ENCODE data around the gene FOXN3. TPM values are rescaled to one million over a fixed set of nuclear protein-coding genes. Genes with fewer than 3 reads are reported as not detected.

Gene FOXN3
- total and polyA plus RNA-seq, 3 experiments from 2014 or later = 73.9 to 136 (median 74.8) TPM

DNA sequence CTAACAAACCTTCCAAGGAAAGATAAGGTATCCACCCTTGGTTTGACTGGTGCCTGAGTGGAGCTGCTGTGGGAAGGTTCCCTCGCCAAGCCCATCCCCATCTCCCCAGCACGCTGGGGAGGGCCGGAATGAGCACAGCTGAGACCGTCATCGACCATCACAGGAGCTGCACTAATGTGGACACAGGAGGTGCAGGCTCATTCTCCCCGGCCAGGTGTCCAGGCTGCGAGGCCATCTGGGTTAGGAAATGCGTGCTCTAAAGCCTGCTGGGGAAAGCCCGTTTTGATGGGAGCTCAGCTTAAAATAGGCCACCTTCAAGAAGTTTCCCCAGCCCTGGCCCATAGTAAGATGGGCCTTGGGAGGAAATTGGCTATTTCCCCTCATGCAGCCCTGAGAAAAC is 35.2 kb upstream of the FOXN3 start:
- ChIA-PET POLR2A (no interaction called here), CTCF (no interaction called here)
- H3K4me3 Mint-ChIP-seq = no peak overlapping the region

DNA sequence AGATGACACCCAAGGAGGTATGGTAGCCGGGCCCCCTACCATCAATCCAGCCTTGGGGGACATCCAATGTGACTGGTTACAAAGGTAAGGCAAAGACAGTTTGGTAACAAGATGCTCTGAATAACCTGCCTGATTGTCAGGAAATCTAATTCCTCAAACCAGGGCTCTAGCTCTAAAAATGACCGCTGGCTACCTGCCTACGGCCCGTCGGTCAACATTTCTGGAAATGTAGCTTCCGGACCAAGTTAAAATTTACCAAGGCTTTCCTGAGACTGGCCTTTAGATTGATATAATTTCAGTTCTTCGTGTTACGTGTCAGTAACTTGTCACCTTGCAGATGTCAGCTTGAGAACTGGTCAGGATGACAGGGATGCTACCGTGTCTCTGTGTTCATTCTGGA is 34.2 kb upstream of the FOXN3 start:
- Mint-ChIP-seq H3K4me3 (no peak overlapping the region), H3K4me1 (peaks cover 30 to 56% (median 48%) of the 10 kb centered on the region in 3 donors), H3K9me3 (no peaks in the 10 kb centered on the region), H3K27me3 (no peaks in the 10 kb centered on the region), H3K36me3 (peaks cover 5 to 35% (median 8%) of the 10 kb centered on the region in 3 donors), H3K27ac (peak overlapping the region in 2 of 8 donors; percentile 32 to 36)
- Histone ChIP-seq H3K27ac (ENCODE audit: low read depth, low read length) (no peak overlapping the region), H3K36me3 (ENCODE audit: insufficient read depth, low read length) (no peaks in the 10 kb centered on the region), H3K27me3 (ENCODE audit: insufficient read depth, low read length, poor library complexity, severe bottlenecking) (no peaks in the 10 kb centered on the region), H3K4me1 (ENCODE audit: insufficient read depth, low read length) (peaks cover 13% of the 10 kb centered on the region), H3K9me3 (ENCODE audit: low read length) (no peaks in the 10 kb centered on the region), H3K4me3 (ENCODE audit: low read length) (no peak overlapping the region)
- DNase-seq = no peak
- ChIA-PET POLR2A (interaction anchor here (0.5 to 0.7 kb wide), 2 partner anchors 15 to 20 kb away, joined by 3 read pairs; no protein-coding TSS in a partner anchor), CTCF (no interaction called here)

More for the DNA sequence above, 35.2 kb upstream of the FOXN3 start:
- Mint-ChIP-seq H3K27ac (no peak overlapping the region), H3K4me1 (peaks cover 32 to 57% (median 52%) of the 10 kb centered on the region in 3 donors), H3K9me3 (no peaks in the 10 kb centered on the region), H3K27me3 (no peaks in the 10 kb centered on the region), H3K36me3 (peaks cover 3 to 34% (median 8%) of the 10 kb centered on the region in 3 donors)
- H3K27me3 ChIP-seq (ENCODE audit: insufficient read depth, low read length, poor library complexity, severe bottlenecking) = no peaks in the 10 kb centered on the region
- no peaks in the 10 kb centered on the region for H3K36me3 ChIP-seq (ENCODE audit: insufficient read depth, low read length)
- no peak overlapping the region for H3K4me3 ChIP-seq (ENCODE audit: low read length)
- DNase-seq = no peak
- H3K4me1 ChIP-seq (ENCODE audit: insufficient read depth, low read length) = peaks cover 9% of the 10 kb centered on the region
- no peaks in the 10 kb centered on the region for H3K9me3 ChIP-seq (ENCODE audit: low read length)
- H3K27ac ChIP-seq (ENCODE audit: low read depth, low read length) = no peak overlapping the region

DNA sequence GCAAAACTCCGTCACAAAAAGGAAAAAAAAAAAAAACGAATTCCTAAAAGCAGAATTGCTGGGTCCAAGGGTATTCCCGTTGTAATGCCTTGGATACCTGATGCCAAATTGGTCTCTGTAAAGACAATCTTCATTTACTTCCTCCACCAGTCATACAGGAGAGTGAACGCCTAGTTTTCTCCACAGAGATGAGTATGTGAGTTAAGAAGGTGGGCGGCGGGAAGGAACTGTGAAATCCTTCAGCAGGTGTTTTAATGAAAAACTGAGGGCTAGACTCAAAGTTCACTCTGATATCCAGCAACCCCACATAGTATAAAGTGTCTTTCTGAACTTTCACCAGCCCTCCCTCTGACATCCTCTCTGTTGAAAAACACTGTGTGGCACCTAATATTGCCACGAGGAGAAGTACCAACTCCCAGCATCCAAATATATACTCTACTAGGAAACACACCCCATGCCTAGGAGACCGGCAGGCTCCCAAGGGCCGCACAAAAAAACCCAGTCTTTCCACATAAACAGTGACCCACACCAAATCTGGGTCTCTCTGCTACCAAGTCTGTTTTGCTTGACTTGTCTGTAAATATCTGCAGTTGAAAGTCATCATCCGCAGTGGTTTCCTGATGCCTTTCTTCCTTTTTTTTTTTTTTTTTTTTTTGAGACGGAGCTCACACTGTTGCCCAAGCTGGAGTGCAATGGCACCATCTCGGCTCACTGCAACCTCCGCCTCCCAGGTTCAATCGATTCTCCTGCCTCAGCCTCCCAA is 30.3 kb upstream of the FOXN3 start:
- CTCF ChIA-PET = interaction anchor here (0.7 kb wide), 1 partner anchor 210 kb away, joined by 3 read pairs; no protein-coding TSS in a partner anchor
- Histone ChIP-seq H3K4me3 (ENCODE audit: low read length) (no peak overlapping the region), H3K27me3 (ENCODE audit: insufficient read depth, low read length, poor library complexity, severe bottlenecking) (no peaks in the 10 kb centered on the region), H3K4me1 (ENCODE audit: insufficient read depth, low read length) (peaks cover 43% of the 10 kb centered on the region), H3K9me3 (ENCODE audit: low read length) (no peaks in the 10 kb centered on the region), H3K36me3 (ENCODE audit: insufficient read depth, low read length) (no peaks in the 10 kb centered on the region), H3K27ac (ENCODE audit: low read depth, low read length) (no peak overlapping the region)
- no peaks in the 10 kb centered on the region for H3K9me3 Mint-ChIP-seq
- DNase-seq = peak in 1 of 5 donors; percentile 25
- POLR2A ChIA-PET = no interaction called here
- H3K27me3 Mint-ChIP-seq = no peaks in the 10 kb centered on the region
- H3K4me1 Mint-ChIP-seq = peaks cover 45 to 74% (median 68%) of the 10 kb centered on the region in 3 donors
- peaks cover 5 to 25% (median 8%) of the 10 kb centered on the region in 3 donors for H3K36me3 Mint-ChIP-seq
- H3K4me3 Mint-ChIP-seq = peak overlapping the region in 1 of 7 donors; percentile 32
- peak overlapping the region in 6 of 8 donors; percentile 38 to 85 (median 64) for H3K27ac Mint-ChIP-seq

DNA sequence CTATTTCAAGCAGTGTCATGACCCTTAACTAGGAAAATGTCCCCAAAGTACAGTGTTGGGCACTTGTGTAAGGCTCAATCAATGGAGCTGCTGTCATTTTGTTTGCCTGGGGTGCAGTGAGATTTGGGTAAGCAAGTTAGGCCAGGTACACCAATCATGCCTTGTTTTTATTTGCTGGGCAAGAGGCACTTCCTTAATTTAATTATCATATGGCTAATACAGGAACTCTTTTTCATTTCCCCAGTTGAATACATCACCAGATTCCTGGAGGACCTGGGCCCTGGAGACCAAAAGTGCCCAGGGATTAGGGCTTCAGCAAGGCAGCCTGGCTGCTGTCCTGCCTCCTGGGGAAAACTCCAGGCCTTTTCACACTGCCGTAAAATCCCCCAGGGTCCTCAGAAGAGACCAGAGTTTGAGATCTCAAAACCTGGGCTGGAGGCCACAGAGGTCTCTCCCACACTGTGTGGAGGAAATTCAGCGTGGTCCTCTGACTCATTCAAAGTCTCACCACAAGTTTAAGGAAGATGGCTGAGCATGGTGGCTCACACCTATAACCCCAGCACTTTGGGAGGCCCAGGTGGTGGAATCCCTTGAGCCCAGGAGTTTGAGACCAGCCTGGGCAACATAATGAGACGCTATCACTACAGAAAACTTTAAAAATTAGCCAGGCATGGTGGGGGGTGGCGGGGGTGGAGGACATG is 28.4 kb upstream of the FOXN3 start:
- Mint-ChIP-seq H3K36me3 (peaks cover 5 to 19% (median 6%) of the 10 kb centered on the region in 3 donors), H3K27me3 (no peaks in the 10 kb centered on the region), H3K4me3 (peak overlapping the region in 1 of 7 donors; percentile 20), H3K9me3 (no peaks in the 10 kb centered on the region), H3K4me1 (peaks cover 54 to 79% (median 75%) of the 10 kb centered on the region in 3 donors), H3K27ac (peak overlapping the region; percentile 30 to 94 (median 70))
- no peak overlapping the region for H3K4me3 ChIP-seq (ENCODE audit: low read length)
- CTCF ChIA-PET = no interaction called here
- POLR2A ChIA-PET = no interaction called here
- DNase-seq = no peak
- H3K27ac ChIP-seq (ENCODE audit: low read depth, low read length) = no peak overlapping the region
- no peaks in the 10 kb centered on the region for H3K9me3 ChIP-seq (ENCODE audit: low read length)
- H3K36me3 ChIP-seq (ENCODE audit: insufficient read depth, low read length) = no peaks in the 10 kb centered on the region
- peaks cover 43% of the 10 kb centered on the region for H3K4me1 ChIP-seq (ENCODE audit: insufficient read depth, low read length)
- H3K27me3 ChIP-seq (ENCODE audit: insufficient read depth, low read length, poor library complexity, severe bottlenecking) = no peaks in the 10 kb centered on the region

DNA sequence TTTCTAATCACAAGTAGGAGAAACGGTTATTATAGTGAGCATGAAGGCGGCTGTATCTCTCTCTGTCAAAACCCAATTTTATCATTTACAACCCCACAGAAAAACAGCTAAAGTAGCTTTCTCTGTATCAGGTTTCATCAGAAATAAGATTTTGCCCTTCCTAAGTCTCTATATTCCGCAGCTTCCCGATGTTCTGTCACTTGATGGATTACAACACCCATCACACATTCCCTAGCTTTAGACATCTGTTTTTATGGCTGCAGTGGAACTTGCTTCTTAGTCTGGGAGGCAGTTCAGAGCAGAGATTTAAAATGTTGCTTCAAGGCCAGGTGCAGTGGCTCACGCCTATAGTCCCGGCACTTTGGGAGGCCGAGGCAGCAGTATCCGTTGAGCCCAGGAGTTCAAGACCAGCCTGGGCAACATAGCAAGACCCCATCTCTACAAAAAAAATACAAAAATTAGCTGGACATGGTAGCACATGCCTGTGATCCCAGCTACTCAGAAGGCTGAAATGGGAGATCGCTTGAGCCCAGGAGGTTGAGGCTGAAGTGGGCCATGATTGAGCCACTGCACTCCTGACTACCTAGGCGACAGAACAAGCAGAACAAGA is 27.6 kb upstream of the FOXN3 start:
- Histone ChIP-seq H3K27ac (ENCODE audit: low read depth, low read length) (no peak overlapping the region), H3K27me3 (ENCODE audit: insufficient read depth, low read length, poor library complexity, severe bottlenecking) (no peaks in the 10 kb centered on the region), H3K36me3 (ENCODE audit: insufficient read depth, low read length) (no peaks in the 10 kb centered on the region), H3K4me3 (ENCODE audit: low read length) (no peak overlapping the region), H3K4me1 (ENCODE audit: insufficient read depth, low read length) (peaks cover 43% of the 10 kb centered on the region), H3K9me3 (ENCODE audit: low read length) (no peaks in the 10 kb centered on the region)
- no peaks in the 10 kb centered on the region for H3K9me3 Mint-ChIP-seq
- ChIA-PET CTCF (no interaction called here), POLR2A (no interaction called here)
- DNase-seq = no peak
- peaks cover 55 to 79% (median 72%) of the 10 kb centered on the region in 3 donors for H3K4me1 Mint-ChIP-seq
- peak overlapping the region in 6 of 8 donors; percentile 34 to 84 (median 66) for H3K27ac Mint-ChIP-seq
- peaks cover 5 to 19% (median 6%) of the 10 kb centered on the region in 3 donors for H3K36me3 Mint-ChIP-seq
- no peaks in the 10 kb centered on the region for H3K27me3 Mint-ChIP-seq
- H3K4me3 Mint-ChIP-seq = peak overlapping the region in 4 of 7 donors; percentile 19 to 54 (median 40)

DNA sequence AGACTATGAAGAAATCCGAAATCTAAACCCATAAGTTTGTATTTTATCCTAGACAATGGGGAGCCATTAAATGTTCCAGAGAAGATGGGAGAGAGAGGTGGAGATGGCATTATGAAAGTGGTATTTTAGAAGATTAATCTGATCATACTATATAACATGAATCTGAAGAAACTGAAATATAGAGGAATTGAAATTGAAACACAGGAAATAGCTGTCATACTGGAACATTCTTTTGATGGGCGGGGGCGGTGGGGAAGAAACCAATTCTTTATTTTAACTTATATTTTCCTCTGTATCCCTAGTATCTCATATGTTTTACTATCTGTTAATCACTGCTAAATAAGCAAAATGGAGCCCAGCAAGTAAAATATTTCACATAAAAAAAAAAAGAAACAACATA is 27.0 kb upstream of the FOXN3 start:
- no peak for DNase-seq
- H3K4me1 Mint-ChIP-seq = peaks cover 56 to 78% (median 69%) of the 10 kb centered on the region in 3 donors
- no peaks in the 10 kb centered on the region for H3K9me3 ChIP-seq (ENCODE audit: low read length)
- H3K4me3 Mint-ChIP-seq = peak overlapping the region in 5 of 7 donors; percentile 14 to 64 (median 30)
- POLR2A ChIA-PET = interaction anchor here (0.6 kb wide), 1 partner anchor 301 kb away, joined by 5 read pairs; no protein-coding TSS in a partner anchor
- no peaks in the 10 kb centered on the region for H3K36me3 ChIP-seq (ENCODE audit: insufficient read depth, low read length)
- no peaks in the 10 kb centered on the region for H3K27me3 Mint-ChIP-seq
- H3K4me1 ChIP-seq (ENCODE audit: insufficient read depth, low read length) = peaks cover 43% of the 10 kb centered on the region
- H3K4me3 ChIP-seq (ENCODE audit: low read length) = no peak overlapping the region
- H3K9me3 Mint-ChIP-seq = no peaks in the 10 kb centered on the region
- H3K27me3 ChIP-seq (ENCODE audit: insufficient read depth, low read length, poor library complexity, severe bottlenecking) = no peaks in the 10 kb centered on the region
- H3K27ac ChIP-seq (ENCODE audit: low read depth, low read length) = no peak overlapping the region
- peak overlapping the region; percentile 4 to 84 (median 37) for H3K27ac Mint-ChIP-seq
- peaks cover 2 to 20% (median 5%) of the 10 kb centered on the region in 3 donors for H3K36me3 Mint-ChIP-seq
- CTCF ChIA-PET = interaction anchor here (1.6 kb wide), 1 partner anchor 23 kb away, joined by 4 read pairs; no protein-coding TSS in a partner anchor

DNA sequence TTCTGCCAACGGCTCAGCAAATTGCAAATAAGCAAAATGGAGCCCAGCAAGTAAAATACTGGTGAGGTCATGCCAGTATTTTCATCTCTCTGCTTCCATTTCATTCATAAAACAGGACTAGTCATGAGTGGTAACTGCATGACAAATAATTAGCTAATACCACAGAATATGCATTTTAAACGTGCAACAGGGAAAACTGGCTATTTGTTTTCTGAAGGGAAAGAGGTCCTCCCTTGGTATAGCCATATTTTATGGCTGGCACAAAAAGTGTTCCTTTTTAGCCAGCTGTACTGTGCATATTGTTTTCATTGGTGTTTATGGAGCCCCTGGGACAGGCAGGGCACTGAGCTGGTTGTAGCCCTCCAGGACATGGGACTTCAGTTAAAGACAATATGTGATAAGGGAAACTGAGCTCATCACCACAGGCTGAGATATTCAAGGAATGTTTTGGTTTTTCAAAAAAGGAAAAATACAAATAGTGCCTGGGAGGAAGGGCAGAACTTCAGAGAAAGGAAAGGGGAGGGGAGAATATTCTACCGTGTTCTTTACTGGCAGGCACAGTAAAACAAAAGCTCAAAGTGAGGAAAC is 26.1 kb upstream of the FOXN3 start:
- H3K4me3 ChIP-seq (ENCODE audit: low read length) = no peak overlapping the region

More for the DNA sequence above, 26.1 kb upstream of the FOXN3 start:
- Mint-ChIP-seq H3K9me3 (no peaks in the 10 kb centered on the region), H3K4me1 (peaks cover 50 to 75% (median 64%) of the 10 kb centered on the region in 3 donors), H3K4me3 (peak overlapping the region in 6 of 7 donors; percentile 2 to 80 (median 50)), H3K27ac (peak overlapping the region in 5 of 8 donors; percentile 19 to 92 (median 40)), H3K36me3 (peaks cover 1 to 18% (median 5%) of the 10 kb centered on the region in 3 donors), H3K27me3 (no peaks in the 10 kb centered on the region)
- ChIA-PET POLR2A (no interaction called here), CTCF (interaction anchor here (1.6 kb wide), 1 partner anchor 24 kb away, joined by 4 read pairs; no protein-coding TSS in a partner anchor)
- DNase-seq = no peak
- Histone ChIP-seq H3K27me3 (ENCODE audit: insufficient read depth, low read length, poor library complexity, severe bottlenecking) (no peaks in the 10 kb centered on the region), H3K27ac (ENCODE audit: low read depth, low read length) (no peak overlapping the region), H3K4me1 (ENCODE audit: insufficient read depth, low read length) (peaks cover 40% of the 10 kb centered on the region), H3K9me3 (ENCODE audit: low read length) (no peaks in the 10 kb centered on the region), H3K36me3 (ENCODE audit: insufficient read depth, low read length) (no peaks in the 10 kb centered on the region)

Measured in CD8-positive, alpha-beta memory T cell (primary cell).